AG04450 (cell line): ENCODE data around the gene TADA3. TPM values are rescaled to one million over a fixed set of nuclear protein-coding genes. Genes with fewer than 3 reads are reported as not detected.

ENCODE experiments used
- CTCF ChIA-PET: fragments of 300-600, 350-600 bp; formaldehyde crosslinking; extraction: SDS; loops from one replicate; lab custom pipeline; 2022; ENCODE audit warnings: antibody characterized with exemption, inconsistent platforms; lab: Charles Lee
- POLR2A ChIA-PET: fragments of 350-600 bp; formaldehyde crosslinking; extraction: SDS; loops from one replicate; lab custom pipeline; 2021; ENCODE audit warnings: antibody characterized with exemption, inconsistent platforms; lab: Yijun Ruan, JAX
- DNase-seq: peaks from one replicate; pipeline ENCODE4 v3.0.0-alpha.2; 2011; ENCODE audit warnings: low read depth, low spot score
- H3K27ac ChIP-seq: one replicate; pipeline ENCODE4 v1.5.1; 2012; ENCODE audit warnings: low read depth, low read length, control low read depth
- H3K27me3 ChIP-seq: one replicate; pipeline ENCODE4 v1.6.0; 2012; ENCODE audit warnings: low read length; ENCODE audit not compliant: control insufficient read depth, insufficient read depth
- H3K4me3 ChIP-seq: 2 replicates; pipeline ENCODE4 v1.5.1; 2011; ENCODE audit warnings: mild to moderate bottlenecking, low read depth, low read length, control low read depth
- H3K9me3 ChIP-seq: 2 replicates; pipeline ENCODE4 v1.5.1; 2012; ENCODE audit warnings: low read length; ENCODE audit not compliant: control insufficient read depth, insufficient read depth
- polyA minus RNA-seq: library from RNA; depleted of rRNA, polyadenylated mRNA; stranded (reverse); fragments of >200 nt; gene quantifications from 2 replicates; pipeline ENCODE4 v1.2.3, GENCODE V29; 2011; rRNA and poly(A)+ RNA removed
- polyA plus RNA-seq: library from polyadenylated mRNA; depleted of rRNA; stranded (reverse); fragments of >200 nt; gene quantifications from 2 replicates; pipeline ENCODE4 v1.2.3, GENCODE V29; 2011; rRNA removed
- TF ChIP-seq, protein P1 (sequence below): IDR thresholded peaks from 2 replicates; pipeline ENCODE4 v1.5.1; 2011; ENCODE audit warnings: low read depth, low read length, control low read depth, inconsistent platforms

The TADA3 gene, protein sequence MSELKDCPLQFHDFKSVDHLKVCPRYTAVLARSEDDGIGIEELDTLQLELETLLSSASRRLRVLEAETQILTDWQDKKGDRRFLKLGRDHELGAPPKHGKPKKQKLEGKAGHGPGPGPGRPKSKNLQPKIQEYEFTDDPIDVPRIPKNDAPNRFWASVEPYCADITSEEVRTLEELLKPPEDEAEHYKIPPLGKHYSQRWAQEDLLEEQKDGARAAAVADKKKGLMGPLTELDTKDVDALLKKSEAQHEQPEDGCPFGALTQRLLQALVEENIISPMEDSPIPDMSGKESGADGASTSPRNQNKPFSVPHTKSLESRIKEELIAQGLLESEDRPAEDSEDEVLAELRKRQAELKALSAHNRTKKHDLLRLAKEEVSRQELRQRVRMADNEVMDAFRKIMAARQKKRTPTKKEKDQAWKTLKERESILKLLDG
- 61.8 and 83.7 TPM in 2 replicates for polyA plus RNA-seq
- 59.2 and 73.6 TPM in 2 replicates for polyA minus RNA-seq

DNA sequence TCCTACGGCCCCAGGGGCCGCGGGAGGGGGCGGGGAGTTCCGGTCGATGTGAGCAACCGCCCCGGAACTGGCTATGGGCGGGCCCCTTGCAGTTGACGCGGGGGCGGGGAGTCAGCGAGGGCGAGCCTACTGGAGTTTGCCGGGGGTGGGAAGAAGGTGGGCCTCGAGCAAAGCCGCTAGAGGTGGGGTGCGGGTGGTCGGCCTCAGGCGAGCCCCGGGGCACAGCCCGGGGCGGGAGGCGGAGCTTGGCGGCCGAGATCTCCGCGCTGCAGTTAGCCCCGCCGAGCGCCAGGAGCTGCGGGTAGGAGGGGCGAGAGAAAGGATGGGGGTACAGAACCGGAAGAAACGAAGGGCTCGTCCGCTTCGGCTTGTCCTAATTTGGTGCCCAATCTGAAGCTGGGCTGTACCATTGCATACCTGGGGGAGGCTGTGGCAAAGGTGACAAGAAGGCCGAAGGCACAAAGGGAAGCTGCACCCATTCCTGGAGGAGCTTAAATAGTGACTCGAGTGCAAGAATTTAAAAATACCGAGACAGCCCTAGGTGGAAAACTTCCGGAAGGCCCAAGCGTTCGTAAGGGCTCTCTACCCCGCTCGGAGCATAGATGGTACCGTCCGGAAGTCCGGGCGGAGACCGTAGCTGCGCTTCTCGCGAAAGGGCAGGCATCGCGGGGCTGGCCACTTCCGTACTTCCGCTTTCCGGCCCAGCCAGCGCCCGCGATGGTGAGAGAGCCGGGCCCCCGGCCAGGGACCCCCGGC, at the start of gene TADA3, which contains the start of gene ARPC4:
TADA3 (minus strand) TSS at position 69 of the 756 bp plus-strand sequence. CDS start 1,007 bp downstream, outside the sequence.
ARPC4 (plus strand) TSS at position 678 of the 756 bp plus-strand sequence; CDS start at position 718, 40 bp downstream.
- peak within 1 kb of the TSS; percentile 93 for H3K27ac ChIP-seq
- DNase-seq = peak; percentile 96
- H3K9me3 ChIP-seq = peaks cover 2% of the 10 kb centered on the region; the same call in 1 of the 2 replicates
- H3K4me3 ChIP-seq = peak within 1 kb of the TSS; percentile 99
- ChIA-PET POLR2A (interaction anchor here (0.6 to 1.8 kb wide), 14 partner anchors 13 to 223 kb away, joined by 3 to 18 read pairs (median 4); partner anchors contain the start of genes BRPF1, CAMK1, CRELD1 and IL17RC), CTCF (interaction anchor here (0.6 to 1.1 kb wide), 5 partner anchors 8 to 190 kb away, joined by 3 to 8 read pairs (median 4); partner anchors contain the start of gene BRPF1)
- TF ChIP-seq, protein P1, sequence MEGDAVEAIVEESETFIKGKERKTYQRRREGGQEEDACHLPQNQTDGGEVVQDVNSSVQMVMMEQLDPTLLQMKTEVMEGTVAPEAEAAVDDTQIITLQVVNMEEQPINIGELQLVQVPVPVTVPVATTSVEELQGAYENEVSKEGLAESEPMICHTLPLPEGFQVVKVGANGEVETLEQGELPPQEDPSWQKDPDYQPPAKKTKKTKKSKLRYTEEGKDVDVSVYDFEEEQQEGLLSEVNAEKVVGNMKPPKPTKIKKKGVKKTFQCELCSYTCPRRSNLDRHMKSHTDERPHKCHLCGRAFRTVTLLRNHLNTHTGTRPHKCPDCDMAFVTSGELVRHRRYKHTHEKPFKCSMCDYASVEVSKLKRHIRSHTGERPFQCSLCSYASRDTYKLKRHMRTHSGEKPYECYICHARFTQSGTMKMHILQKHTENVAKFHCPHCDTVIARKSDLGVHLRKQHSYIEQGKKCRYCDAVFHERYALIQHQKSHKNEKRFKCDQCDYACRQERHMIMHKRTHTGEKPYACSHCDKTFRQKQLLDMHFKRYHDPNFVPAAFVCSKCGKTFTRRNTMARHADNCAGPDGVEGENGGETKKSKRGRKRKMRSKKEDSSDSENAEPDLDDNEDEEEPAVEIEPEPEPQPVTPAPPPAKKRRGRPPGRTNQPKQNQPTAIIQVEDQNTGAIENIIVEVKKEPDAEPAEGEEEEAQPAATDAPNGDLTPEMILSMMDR = no peak
- H3K27me3 ChIP-seq = no peaks in the 10 kb centered on the region

DNA sequence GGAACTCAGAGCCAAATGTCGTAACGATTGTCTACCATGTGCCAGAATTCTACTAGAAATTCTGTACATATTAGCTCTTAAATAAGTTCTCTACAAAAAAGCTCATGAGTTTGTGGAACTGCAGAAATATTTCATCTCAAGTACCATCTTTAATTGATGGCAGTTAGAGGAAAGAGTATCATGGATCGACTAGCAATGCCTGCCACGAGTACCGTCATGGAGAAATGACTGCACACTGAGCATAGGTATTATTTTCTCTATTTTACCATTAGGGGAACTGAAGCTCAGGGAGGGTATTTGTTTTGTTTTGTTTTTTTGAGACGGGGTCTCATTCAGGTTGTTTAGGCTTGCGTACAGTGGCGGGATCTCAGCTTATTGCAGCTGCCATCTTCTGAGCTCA, 48.7 kb upstream of the TADA3 start:
- Histone ChIP-seq H3K4me3 (no peak overlapping the region), H3K9me3 (no peaks in the 10 kb centered on the region; the same call in 1 of the 2 replicates), H3K27ac (no peak overlapping the region), H3K27me3 (no peaks in the 10 kb centered on the region)
- DNase-seq = no peak
- TF ChIP-seq, protein P1 = no peak
- CTCF ChIA-PET = interaction anchor here (0.9 kb wide), 1 partner anchor 106 kb away, joined by 3 read pairs; no protein-coding TSS in a partner anchor
- POLR2A ChIA-PET = no interaction called here

DNA sequence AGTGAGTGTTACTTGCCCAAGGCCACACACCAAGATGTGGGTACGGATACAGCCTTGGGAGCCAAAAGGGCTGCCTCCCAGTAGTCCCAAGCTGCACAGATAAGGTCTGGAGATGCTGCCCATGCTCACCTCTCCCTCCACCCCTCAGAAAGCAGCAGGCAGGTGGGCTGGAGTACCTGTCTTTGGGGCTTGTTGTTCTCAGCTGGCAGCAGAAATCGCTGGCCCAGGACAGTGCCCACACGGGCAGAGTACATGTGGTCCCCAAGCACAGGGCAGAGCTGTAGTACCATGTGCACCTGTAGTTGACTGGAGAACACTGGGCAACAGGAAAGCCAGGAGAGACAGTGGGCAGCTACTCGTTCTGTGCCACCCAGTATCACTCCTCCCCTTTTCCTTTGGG, 46.6 kb upstream of the TADA3 start:
- ChIA-PET POLR2A (interaction anchor here (0.6 kb wide), 1 partner anchor 31 kb away, joined by 3 read pairs; no protein-coding TSS in a partner anchor), CTCF (interaction anchor here (0.7 kb wide), 1 partner anchor 1252 kb away, joined by 4 read pairs; no protein-coding TSS in a partner anchor)
- H3K4me3 ChIP-seq = no peak overlapping the region
- TF ChIP-seq, protein P1 = no peak
- DNase-seq = no peak
- no peaks in the 10 kb centered on the region; the same call in 1 of the 2 replicates for H3K9me3 ChIP-seq
- H3K27ac ChIP-seq = no peak overlapping the region
- no peaks in the 10 kb centered on the region for H3K27me3 ChIP-seq

DNA sequence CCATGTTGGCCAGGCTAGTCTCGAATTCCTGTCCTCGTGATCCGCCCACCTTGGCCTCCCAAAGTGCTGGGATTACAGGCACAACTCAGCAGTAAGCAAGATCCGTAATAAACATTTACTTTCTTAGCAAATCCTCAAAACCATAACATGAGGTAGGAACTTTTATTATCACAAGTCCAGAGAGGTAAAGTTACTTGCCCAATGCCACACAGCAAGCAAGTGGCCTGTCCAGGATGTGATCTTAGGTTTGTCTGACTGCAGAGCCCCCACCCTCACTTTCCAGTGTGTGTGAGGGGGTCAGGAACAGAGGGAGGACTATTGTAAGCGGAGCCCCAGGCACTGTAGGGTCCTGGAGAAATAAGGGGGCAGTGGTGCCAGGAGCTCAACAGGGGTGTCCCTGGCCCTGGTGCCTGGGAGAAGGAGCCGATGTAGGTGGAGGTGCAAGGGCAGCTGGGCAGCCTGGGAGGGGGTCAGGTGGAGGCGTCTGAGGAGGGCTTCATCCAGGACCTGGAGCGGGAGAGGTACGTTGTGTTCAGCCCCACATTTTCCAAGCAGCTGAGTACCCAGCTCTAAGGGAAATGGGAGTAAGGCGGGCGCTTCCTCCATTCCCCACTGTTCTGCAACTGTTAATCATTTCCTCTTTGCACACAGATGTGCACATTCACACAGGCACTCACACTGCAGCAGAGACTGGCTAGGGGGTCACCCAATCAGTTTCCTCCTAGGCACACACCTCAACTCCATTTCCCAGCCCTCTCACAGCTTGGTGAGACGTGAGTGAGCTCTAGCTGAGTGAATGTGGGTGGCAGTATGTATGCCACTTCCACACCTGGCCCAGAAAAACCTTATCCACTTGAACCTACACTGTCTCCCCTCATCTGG, 45.7 kb upstream of the TADA3 start:
- Histone ChIP-seq H3K9me3 (no peaks in the 10 kb centered on the region), H3K27ac (no peak overlapping the region), H3K27me3 (no peaks in the 10 kb centered on the region), H3K4me3 (no peak overlapping the region)
- ChIA-PET POLR2A (interaction anchor here (0.6 kb wide), 1 partner anchor 21 kb away, joined by 5 read pairs; no protein-coding TSS in a partner anchor), CTCF (interaction anchor here (0.6 to 1.0 kb wide), 2 partner anchors 34 to 900 kb away, joined by 4 to 8 read pairs; no protein-coding TSS in a partner anchor)
- TF ChIP-seq, protein P1 = no peak
- no peak for DNase-seq
